HT1080 (cell line): Measurements from ENCODE around the gene HSPA12B. TPM values are rescaled to one million over a fixed set of nuclear protein-coding genes. Genes with fewer than 3 reads are reported as not detected.

Experiments
- DNase-seq: peaks from one replicate; pipeline ENCODE4 v3.0.0-alpha.2; 2015; ENCODE audit warnings: low read depth
- total RNA-seq: library from RNA; depleted of rRNA; stranded (reverse); fragments of >200 nt; shearing (Covaris generic); gene quantifications from 2 replicates; pipeline ENCODE4 v1.2.3, GENCODE V29; 2014; rRNA removed

The HSPA12B gene
- total RNA-seq, 1 experiment from 2014 or later: not detected

DNA sequence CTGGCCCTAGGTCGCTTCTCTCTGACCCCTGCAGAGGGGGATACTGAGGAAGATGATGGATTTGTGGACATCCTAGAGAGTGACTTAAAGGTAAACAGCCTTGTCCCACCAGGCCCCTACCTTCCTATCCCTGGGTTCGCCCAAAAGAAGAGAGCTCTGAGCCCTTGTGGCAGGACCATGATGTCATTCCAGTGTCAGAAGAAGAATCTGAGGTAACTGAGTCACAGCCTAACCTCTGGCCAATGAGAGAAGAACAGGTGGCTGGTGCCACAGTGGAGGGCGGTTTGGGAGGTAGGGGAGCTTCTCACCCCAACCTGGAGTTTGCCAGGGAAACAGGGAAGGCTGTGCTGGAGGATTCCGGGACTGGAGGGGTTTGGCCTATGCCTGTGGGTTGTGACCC, 68.8 kb downstream of the HSPA12B start:
- DNase-seq: no peak

DNA sequence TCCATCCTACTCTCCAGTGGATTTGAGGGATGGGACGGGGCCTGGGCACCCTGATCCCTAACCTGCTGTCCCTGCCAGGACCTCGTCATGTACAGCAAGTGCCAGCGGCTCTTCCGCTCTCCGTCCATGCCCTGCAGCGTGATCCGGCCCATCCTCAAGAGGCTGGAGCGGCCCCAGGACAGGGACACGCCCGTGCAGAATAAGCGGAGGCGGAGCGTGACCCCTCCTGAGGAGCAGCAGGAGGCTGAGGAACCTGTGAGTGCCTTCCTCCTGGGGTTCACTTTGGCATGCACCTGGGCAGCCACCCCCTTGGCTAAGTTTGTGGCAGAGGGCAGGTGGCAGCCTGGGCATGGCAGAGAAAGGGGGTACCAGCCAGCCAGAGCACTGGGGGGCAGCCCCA, 69.4 kb downstream of the HSPA12B start:
- no peak for DNase-seq

Other genes starting within 250 kb of the HSPA12B start
- not detected in 2 replicates for gene GFRA4, start 69.3 kb upstream of the HSPA12B start, total RNA-seq
- gene ADAM33, start 50.7 kb upstream of the HSPA12B start, total RNA-seq: not detected in 2 replicates
- gene SIGLEC1, start 20.1 kb upstream of the HSPA12B start, total RNA-seq: not detected in 2 replicates
- gene ADISSP, start 35.1 kb downstream of the HSPA12B start, total RNA-seq: 144 and 171 TPM in 2 replicates
- gene SPEF1, start 48.8 kb downstream of the HSPA12B start, total RNA-seq: not detected in 2 replicates
- 166 and 180 TPM in 2 replicates for gene CENPB, start 54.1 kb downstream of the HSPA12B start, total RNA-seq
- 57.7 and 92.7 TPM in 2 replicates for gene CDC25B, start 63.6 kb downstream of the HSPA12B start, total RNA-seq
- gene AP5S1, start 87.9 kb downstream of the HSPA12B start, total RNA-seq: 38.8 and 40.5 TPM in 2 replicates
- gene MAVS, start 114.1 kb downstream of the HSPA12B start, total RNA-seq: 16.2 and 20.1 TPM in 2 replicates
- gene PANK2, start 156.7 kb downstream of the HSPA12B start, total RNA-seq: 43.9 and 50.9 TPM in 2 replicates